Neuronal stem cell (in vitro differentiated cells): ENCODE results near the gene TRAPPC3. TPM values are rescaled to one million over a fixed set of nuclear protein-coding genes. Genes with fewer than 3 reads are reported as not detected.

Source experiments
- small RNA-seq: library from polyadenylated mRNA; stranded (forward); fragments of <200 nt; extraction: miRNeasy Mini kit (QIAGEN cat#:217004); gene quantifications from one replicate; pipeline ENCODE3, GENCODE V24; 2013; ENCODE audit not compliant: insufficient read depth

TRAPPC3 gene

Small RNA genes lying within 50 kb of the gene (small RNA-seq; reads per million reads assigned to genes)
- not detected for gene RN7SL131P
